K562 (cell line): Measurements from ENCODE around the gene PCDH1. TPM values are rescaled to one million over a fixed set of nuclear protein-coding genes. Genes with fewer than 3 reads are reported as not detected.

Experiments
- ETV5 ChIP-seq: sonication (generic); formaldehyde crosslinking; IDR thresholded peaks from 2 replicates; pipeline ENCODE4 v1.4.0; 2020; ENCODE audit warnings: low read depth, mild to moderate bottlenecking, missing genetic modification reagents
- GABPB1 ChIP-seq: sonication (generic); formaldehyde crosslinking; IDR thresholded peaks from 2 replicates; pipeline ENCODE4 v1.8.0; 2022; ENCODE audit warnings: mild to moderate bottlenecking, missing genetic modification reagents
- MEF2D ChIP-seq: conservative IDR thresholded peaks from 2 replicates; pipeline ENCODE4 v1.6.1; 2016; ENCODE audit warnings: low read depth, missing genetic modification characterization, missing compliant biosample characterization
- NR3C1 ChIP-seq: sonication (generic); formaldehyde crosslinking; IDR thresholded peaks from 2 replicates; pipeline ENCODE4 v1.8.1; 2022; ENCODE audit warnings: missing genetic modification reagents
- RAD21 ChIP-seq, 2 experiments: fragments of 250-450 bp in 1 of 2; fragments of 450-650 bp in 1 of 2; sonication (Bioruptor Pico) in 1 of 2; formaldehyde crosslinking in 1 of 2; IDR thresholded peaks in 1 of 2; conservative IDR thresholded peaks in 1 of 2; 2 replicates each; pipeline versions ENCODE4 v1.4.0 to v1.8.0; 2020 to 2022; ENCODE audit warnings: mild to moderate bottlenecking in 2 of 2, moderate library complexity in 1 of 2
- SMARCE1 ChIP-seq: fragments of 450-650 bp; IDR thresholded peaks from 2 replicates; pipeline ENCODE4 v1.7.1; 2016; ENCODE audit warnings: mild to moderate bottlenecking
- TOE1 ChIP-seq, 2 experiments: fragments of 450-650 bp in 1 of 2; sonication (generic) in 1 of 2; formaldehyde crosslinking in 1 of 2; IDR thresholded peaks; 2 replicates each; pipeline versions ENCODE4 v1.7.1 to v1.8.0; 2016 to 2022; ENCODE audit warnings: borderline replicate concordance in 2 of 2, mild to moderate bottlenecking in 2 of 2, antibody characterized with exemption in 1 of 2, inconsistent platforms in 1 of 2, low read depth in 1 of 2, missing genetic modification reagents in 1 of 2, moderate library complexity in 1 of 2
- ZNF324 ChIP-seq: fragments of 250-450 bp; sonication (Bioruptor Pico); IDR thresholded peaks from 2 replicates; pipeline ENCODE4 v1.4.0; 2020; ENCODE audit warnings: mild to moderate bottlenecking
- ZNF347 ChIP-seq: fragments of 450-650 bp; formaldehyde crosslinking; IDR thresholded peaks from 2 replicates; pipeline ENCODE4 v1.4.0; 2020; ENCODE audit warnings: low read depth, mild to moderate bottlenecking, moderate library complexity
- ZNF431 ChIP-seq: sonication (generic); formaldehyde crosslinking; IDR thresholded peaks from 2 replicates; pipeline ENCODE4 v1.8.0; 2022; ENCODE audit warnings: mild to moderate bottlenecking, missing genetic modification reagents
- ZNF695 ChIP-seq: fragments of 450-650 bp; formaldehyde crosslinking; IDR thresholded peaks from 2 replicates; pipeline ENCODE4 v1.4.0; 2020; ENCODE audit warnings: mild to moderate bottlenecking, moderate library complexity
- polyA plus RNA-seq, 8 experiments: library from polyadenylated mRNA; depleted of rRNA in 4 of 8; stranded (reverse) in 5 of 8; unstranded in 3 of 8; fragments of >200 nt; fragmentation: Nextera tagmentation in 2 of 8; fragmentation: Illumina TruSeq in 1 of 8; extraction: Ambion mirVana in 2 of 8; extraction: Trizol in 1 of 8; gene quantifications; 2 replicates each; pipeline versions ENCODE4 v1.2.1 to v1.2.3, GENCODE V29; 2011 to 2014; ENCODE audit warnings: inconsistent platforms in 1 of 8, missing spikeins in 1 of 8
- total RNA-seq, 7 experiments: library from RNA; depleted of rRNA in 6 of 7; stranded (reverse); fragments of >200 nt in 6 of 7; fragmentation: Illumina TruSeq in 2 of 7; extraction: Trizol in 2 of 7; gene quantifications; 2 replicates each; pipeline versions ENCODE4 v1.2.1 to v1.2.3, GENCODE V29; 2011 to 2021; ENCODE audit warnings: low replicate concordance in 1 of 7
- TF ChIP-seq, protein P1 (sequence below): fragments of 450-650 bp; formaldehyde crosslinking; IDR thresholded peaks from 2 replicates; pipeline ENCODE4 v1.4.0; 2020; ENCODE audit warnings: mild to moderate bottlenecking, moderate library complexity
- TF ChIP-seq, protein P2 (sequence below): fragments of 450-650 bp; IDR thresholded peaks from 2 replicates; pipeline ENCODE4 v1.7.1; 2018; ENCODE audit warnings: mild to moderate bottlenecking, low read depth; ENCODE audit not compliant: partially characterized antibody
- TF ChIP-seq, protein P3 (sequence below): sonication (generic); formaldehyde crosslinking; IDR thresholded peaks from 2 replicates; pipeline ENCODE4 v1.8.0; 2023; ENCODE audit warnings: mild to moderate bottlenecking, missing genetic modification reagents
- TF ChIP-seq, protein P4 (sequence below): fragments of 450-650 bp; IDR thresholded peaks from 2 replicates; pipeline ENCODE4 v1.6.1; 2016; ENCODE audit warnings: low read depth, mild to moderate bottlenecking, moderate library complexity
- TF ChIP-seq, protein P5 (sequence below), 3 experiments: IDR thresholded peaks in 2 of 3; conservative IDR thresholded peaks in 1 of 3; 2 replicates each; pipeline ENCODE4 v1.5.1; 2011 to 2012; ENCODE audit warnings: low read length in 3 of 3, mild to moderate bottlenecking in 3 of 3, control low read depth in 2 of 3, improper control_type of control experiment in 1 of 3, inconsistent platforms in 1 of 3, low read depth in 1 of 3, mixed read lengths in 1 of 3, moderate library complexity in 1 of 3; ENCODE audit not compliant: insufficient read depth in 2 of 3

Gene PCDH1
- total and polyA plus RNA-seq, 9 of the 15 experiments (the other 6 are each of a cell fraction or from before 2014, with no cell fraction given), result 0.11 to 3.6 (median 1.9) TPM; not detected in 1

DNA sequence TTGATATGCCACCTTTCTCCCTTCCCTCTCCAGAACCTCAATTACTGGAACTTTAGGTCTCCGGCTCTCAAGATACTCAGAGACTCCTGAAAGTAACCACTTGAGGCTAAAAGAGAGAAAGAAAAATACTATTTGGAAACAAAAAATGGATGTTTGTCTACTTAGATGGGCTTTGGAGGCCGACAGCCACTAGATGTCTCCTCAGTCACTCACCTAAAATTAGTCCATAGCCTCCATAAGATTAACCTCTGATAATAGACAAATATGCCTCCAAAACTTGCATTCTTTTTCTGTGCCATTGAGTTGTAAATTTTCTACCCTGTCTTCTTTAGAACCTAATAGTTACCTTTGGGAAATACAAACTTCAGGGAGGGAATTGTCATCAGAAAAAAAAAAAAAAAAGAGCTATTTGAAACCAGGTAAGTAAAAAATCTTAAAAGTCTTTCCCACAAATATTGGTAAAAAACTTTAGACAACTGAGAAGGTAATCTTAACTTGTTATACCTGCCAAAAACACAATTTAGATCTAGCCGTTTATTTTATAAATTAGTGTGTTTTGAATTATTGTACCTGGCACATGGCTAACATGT lies 11.2 kb upstream of the PCDH1 start (continued):
- TF ChIP-seq, protein P1, sequence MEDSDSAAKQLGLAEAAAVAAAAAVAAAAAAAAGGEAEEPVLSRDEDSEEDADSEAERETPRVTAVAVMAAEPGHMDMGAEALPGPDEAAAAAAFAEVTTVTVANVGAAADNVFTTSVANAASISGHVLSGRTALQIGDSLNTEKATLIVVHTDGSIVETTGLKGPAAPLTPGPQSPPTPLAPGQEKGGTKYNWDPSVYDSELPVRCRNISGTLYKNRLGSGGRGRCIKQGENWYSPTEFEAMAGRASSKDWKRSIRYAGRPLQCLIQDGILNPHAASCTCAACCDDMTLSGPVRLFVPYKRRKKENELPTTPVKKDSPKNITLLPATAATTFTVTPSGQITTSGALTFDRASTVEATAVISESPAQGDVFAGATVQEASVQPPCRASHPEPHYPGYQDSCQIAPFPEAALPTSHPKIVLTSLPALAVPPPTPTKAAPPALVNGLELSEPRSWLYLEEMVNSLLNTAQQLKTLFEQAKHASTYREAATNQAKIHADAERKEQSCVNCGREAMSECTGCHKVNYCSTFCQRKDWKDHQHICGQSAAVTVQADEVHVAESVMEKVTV (CRISPR knock-in tag), result peak; percentile 52; the same call in 1 of the 2 replicates
- peak; percentile 63 to 75 for TF ChIP-seq RAD21 (CRISPR knock-in tag; conservative IDR thresholded peaks at IDR 0.05 in 1 of 2, IDR thresholded peaks at IDR 0.05 in 1 of 2)
- TF ChIP-seq, protein P2, sequence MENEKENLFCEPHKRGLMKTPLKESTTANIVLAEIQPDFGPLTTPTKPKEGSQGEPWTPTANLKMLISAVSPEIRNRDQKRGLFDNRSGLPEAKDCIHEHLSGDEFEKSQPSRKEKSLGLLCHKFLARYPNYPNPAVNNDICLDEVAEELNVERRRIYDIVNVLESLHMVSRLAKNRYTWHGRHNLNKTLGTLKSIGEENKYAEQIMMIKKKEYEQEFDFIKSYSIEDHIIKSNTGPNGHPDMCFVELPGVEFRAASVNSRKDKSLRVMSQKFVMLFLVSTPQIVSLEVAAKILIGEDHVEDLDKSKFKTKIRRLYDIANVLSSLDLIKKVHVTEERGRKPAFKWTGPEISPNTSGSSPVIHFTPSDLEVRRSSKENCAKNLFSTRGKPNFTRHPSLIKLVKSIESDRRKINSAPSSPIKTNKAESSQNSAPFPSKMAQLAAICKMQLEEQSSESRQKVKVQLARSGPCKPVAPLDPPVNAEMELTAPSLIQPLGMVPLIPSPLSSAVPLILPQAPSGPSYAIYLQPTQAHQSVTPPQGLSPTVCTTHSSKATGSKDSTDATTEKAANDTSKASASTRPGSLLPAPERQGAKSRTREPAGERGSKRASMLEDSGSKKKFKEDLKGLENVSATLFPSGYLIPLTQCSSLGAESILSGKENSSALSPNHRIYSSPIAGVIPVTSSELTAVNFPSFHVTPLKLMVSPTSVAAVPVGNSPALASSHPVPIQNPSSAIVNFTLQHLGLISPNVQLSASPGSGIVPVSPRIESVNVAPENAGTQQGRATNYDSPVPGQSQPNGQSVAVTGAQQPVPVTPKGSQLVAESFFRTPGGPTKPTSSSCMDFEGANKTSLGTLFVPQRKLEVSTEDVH, result no peak
- TF ChIP-seq, protein P3, sequence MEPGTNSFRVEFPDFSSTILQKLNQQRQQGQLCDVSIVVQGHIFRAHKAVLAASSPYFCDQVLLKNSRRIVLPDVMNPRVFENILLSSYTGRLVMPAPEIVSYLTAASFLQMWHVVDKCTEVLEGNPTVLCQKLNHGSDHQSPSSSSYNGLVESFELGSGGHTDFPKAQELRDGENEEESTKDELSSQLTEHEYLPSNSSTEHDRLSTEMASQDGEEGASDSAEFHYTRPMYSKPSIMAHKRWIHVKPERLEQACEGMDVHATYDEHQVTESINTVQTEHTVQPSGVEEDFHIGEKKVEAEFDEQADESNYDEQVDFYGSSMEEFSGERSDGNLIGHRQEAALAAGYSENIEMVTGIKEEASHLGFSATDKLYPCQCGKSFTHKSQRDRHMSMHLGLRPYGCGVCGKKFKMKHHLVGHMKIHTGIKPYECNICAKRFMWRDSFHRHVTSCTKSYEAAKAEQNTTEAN, result no peak
- no peak for TF ChIP-seq GABPB1 (CRISPR knock-in tag)
- TF ChIP-seq, protein P4, sequence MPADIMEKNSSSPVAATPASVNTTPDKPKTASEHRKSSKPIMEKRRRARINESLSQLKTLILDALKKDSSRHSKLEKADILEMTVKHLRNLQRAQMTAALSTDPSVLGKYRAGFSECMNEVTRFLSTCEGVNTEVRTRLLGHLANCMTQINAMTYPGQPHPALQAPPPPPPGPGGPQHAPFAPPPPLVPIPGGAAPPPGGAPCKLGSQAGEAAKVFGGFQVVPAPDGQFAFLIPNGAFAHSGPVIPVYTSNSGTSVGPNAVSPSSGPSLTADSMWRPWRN, result no peak
- TF ChIP-seq TOE1 (IDR thresholded peaks at IDR 0.05; ENCODE audit: borderline replicate concordance), result no peak
- no peak for TF ChIP-seq TOE1 (CRISPR knock-in tag; IDR thresholded peaks at IDR 0.05; ENCODE audit: borderline replicate concordance, low read depth)
- TF ChIP-seq NR3C1 (CRISPR knock-in tag), result no peak
- TF ChIP-seq ETV5, result no peak
- no peak for TF ChIP-seq MEF2D (tag)
- TF ChIP-seq ZNF695 (CRISPR knock-in tag), result no peak
- TF ChIP-seq SMARCE1, result no peak
- TF ChIP-seq ZNF347 (CRISPR knock-in tag), result no peak
- no peak for TF ChIP-seq ZNF431
- no peak for TF ChIP-seq ZNF324 (CRISPR knock-in tag)
- TF ChIP-seq, protein P5, sequence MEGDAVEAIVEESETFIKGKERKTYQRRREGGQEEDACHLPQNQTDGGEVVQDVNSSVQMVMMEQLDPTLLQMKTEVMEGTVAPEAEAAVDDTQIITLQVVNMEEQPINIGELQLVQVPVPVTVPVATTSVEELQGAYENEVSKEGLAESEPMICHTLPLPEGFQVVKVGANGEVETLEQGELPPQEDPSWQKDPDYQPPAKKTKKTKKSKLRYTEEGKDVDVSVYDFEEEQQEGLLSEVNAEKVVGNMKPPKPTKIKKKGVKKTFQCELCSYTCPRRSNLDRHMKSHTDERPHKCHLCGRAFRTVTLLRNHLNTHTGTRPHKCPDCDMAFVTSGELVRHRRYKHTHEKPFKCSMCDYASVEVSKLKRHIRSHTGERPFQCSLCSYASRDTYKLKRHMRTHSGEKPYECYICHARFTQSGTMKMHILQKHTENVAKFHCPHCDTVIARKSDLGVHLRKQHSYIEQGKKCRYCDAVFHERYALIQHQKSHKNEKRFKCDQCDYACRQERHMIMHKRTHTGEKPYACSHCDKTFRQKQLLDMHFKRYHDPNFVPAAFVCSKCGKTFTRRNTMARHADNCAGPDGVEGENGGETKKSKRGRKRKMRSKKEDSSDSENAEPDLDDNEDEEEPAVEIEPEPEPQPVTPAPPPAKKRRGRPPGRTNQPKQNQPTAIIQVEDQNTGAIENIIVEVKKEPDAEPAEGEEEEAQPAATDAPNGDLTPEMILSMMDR (IDR thresholded peaks at IDR 0.05 in 2 of 3, conservative IDR thresholded peaks at IDR 0.05 in 1 of 3; ENCODE audit: insufficient read depth in 2 of 3, low read depth in 1 of 3, low read length in 3 of 3), result peak; percentile 36 to 79 (median 54); a peak in 5 of 6 replicates
